K562 (cell line): ENCODE data around the gene MYO9A. TPM values are rescaled to one million over a fixed set of nuclear protein-coding genes. Genes with fewer than 3 reads are reported as not detected.

ENCODE experiments used
- ATAC-seq: fragments of 200-7000 bp; cut with Tn5 transposase; 3 replicates; pipeline ENCODE4 v1.9.1; 2020; ENCODE audit warnings: moderate library complexity
- BruUV-seq: library from RNA; stranded (reverse); fragments of 400-500 nt; replicated peaks from 2 replicates; lab custom pipeline; 2021; lab: Mats Ljungman, UMichigan
- CTCF ChIA-PET: fragments of 300-600 bp; formaldehyde crosslinking; extraction: SDS; loops from one replicate; lab custom pipeline; 2021; ENCODE audit warnings: low intra/inter-chr PET ratio; lab: Yijun Ruan, JAX
- POLR2A ChIA-PET: fragments of 300-600, 350-650 bp; sonication (Branson Sonifier 250); formaldehyde crosslinking; extraction: SDS; loops from one replicate; lab custom pipeline; 2021; ENCODE audit warnings: antibody characterized with exemption, inconsistent platforms; lab: Yijun Ruan, JAX
- DNase-seq, 4 experiments: peaks; one replicate each; pipeline versions ENCODE4 v3.0.0 to v3.0.0-alpha.2; 2011 to 2018; ENCODE audit warnings: low spot score in 3 of 4, mixed read lengths in 3 of 4; ENCODE audit errors: extremely low read depth in 1 of 4
- FAIRE-seq: peaks from 2 replicates; lab custom pipeline; 2011; peaks lifted over from hg19 to GRCh38; lab: Jason Lieb, UNC
- H2AFZ ChIP-seq: 2 replicates; pipeline ENCODE4 v1.6.0; 2011; ENCODE audit warnings: low read depth, low read length, control low read depth, inconsistent platforms
- H3K27ac ChIP-seq: fragments of 200-600 bp; 3 replicates; pipeline ENCODE4 v1.8.0; 2011; ENCODE audit warnings: low read depth, mild to moderate bottlenecking, control low read depth, inconsistent platforms, low read length, moderate library complexity, mixed read lengths; ENCODE audit errors: extremely low read depth
- H3K27me3 ChIP-seq, 2 experiments: fragments of 300-600 bp in 1 of 2; 2 replicates in 1 of 2; 3 replicates in 1 of 2; pipeline versions ENCODE4 v1.6.0 to v1.8.0; 2011; ENCODE audit warnings: inconsistent platforms in 2 of 2, low read length in 2 of 2, mild to moderate bottlenecking in 1 of 2, mixed read lengths in 1 of 2, moderate library complexity in 1 of 2; ENCODE audit not compliant: control insufficient read depth in 2 of 2, insufficient read depth in 2 of 2
- H3K36me3 ChIP-seq: fragments of 300-600 bp; 3 replicates; pipeline ENCODE4 v1.8.0; 2011; ENCODE audit warnings: mild to moderate bottlenecking, low read length, inconsistent platforms; ENCODE audit not compliant: control insufficient read depth, insufficient read depth
- H3K4me1 ChIP-seq, 2 experiments: fragments of 200-600 bp in 1 of 2; replicated peaks in 1 of 2; 2 replicates in 1 of 2; 3 replicates in 1 of 2; pipeline versions ENCODE4 v1.5.1 to v1.8.0; 2011; ENCODE audit warnings: inconsistent platforms in 2 of 2, low read length in 2 of 2, mild to moderate bottlenecking in 1 of 2, mixed read lengths in 1 of 2, moderate library complexity in 1 of 2; ENCODE audit not compliant: control insufficient read depth in 2 of 2, insufficient read depth in 2 of 2
- H3K4me2 ChIP-seq: 2 replicates; pipeline ENCODE4 v1.6.1; 2011; ENCODE audit warnings: low read length, control low read depth, inconsistent platforms, mixed read lengths; ENCODE audit not compliant: insufficient read depth
- H3K4me3 ChIP-seq: fragments of 200-600 bp; sonication (generic), shearing (Covaris generic); 2 replicates; pipeline ENCODE4 v1.5.1; 2016; ENCODE audit warnings: control low read depth, inconsistent platforms
- H3K79me2 ChIP-seq: fragments of 200-600 bp; 3 replicates; pipeline ENCODE4 v1.8.0; 2011; ENCODE audit warnings: low read length, inconsistent platforms; ENCODE audit not compliant: control insufficient read depth, insufficient read depth
- H3K9ac ChIP-seq, 2 experiments: 2 replicates each; pipeline versions ENCODE4 v1.6.0 to v1.6.1; 2011; ENCODE audit warnings: low read depth in 2 of 2, low read length in 2 of 2, control low read depth in 1 of 2, inconsistent platforms in 1 of 2, mild to moderate bottlenecking in 1 of 2, mixed read lengths in 1 of 2; ENCODE audit not compliant: insufficient read depth in 1 of 2
- H3K9me1 ChIP-seq: one replicate; pipeline ENCODE4 v1.6.0; 2011; ENCODE audit warnings: inconsistent platforms, mild to moderate bottlenecking, low read length, moderate library complexity; ENCODE audit not compliant: control insufficient read depth, insufficient read depth
- H3K9me3 ChIP-seq: replicated peaks from 2 replicates; pipeline ENCODE4 v1.5.1; 2011; ENCODE audit warnings: low read depth, low read length, inconsistent platforms; ENCODE audit not compliant: control insufficient read depth, insufficient read depth
- H4K20me1 ChIP-seq: replicated peaks from 2 replicates; pipeline ENCODE4 v1.6.1; 2011; ENCODE audit warnings: low read length, inconsistent platforms, mixed read lengths; ENCODE audit not compliant: control insufficient read depth, insufficient read depth
- DDX20 ChIP-seq: fragments of 450-650 bp; IDR thresholded peaks from 2 replicates; pipeline ENCODE4 v1.6.1; 2016; ENCODE audit warnings: missing genetic modification characterization, low read depth, mild to moderate bottlenecking, missing compliant biosample characterization, moderate library complexity
- ETV1 ChIP-seq: fragments of 450-650 bp; conservative IDR thresholded peaks from 2 replicates; pipeline ENCODE4 v1.6.1; 2016; ENCODE audit warnings: missing genetic modification characterization, control low read depth, low read depth, missing compliant biosample characterization
- MYC ChIP-seq, 2 experiments: fragments of 250-450 bp in 1 of 2; sonication (Bioruptor Pico) in 1 of 2; IDR thresholded peaks; 2 replicates each; pipeline versions ENCODE4 v1.5.1 to v1.6.1; 2012 to 2021; ENCODE audit warnings: low read depth in 2 of 2, borderline replicate concordance in 1 of 2, improper control_type of control experiment in 1 of 2, low read length in 1 of 2, mild to moderate bottlenecking in 1 of 2, moderate library complexity in 1 of 2
- NELFE ChIP-seq: IDR thresholded peaks from 2 replicates; pipeline ENCODE4 v1.6.1; 2011; ENCODE audit warnings: mild to moderate bottlenecking; ENCODE audit not compliant: insufficient read depth, insufficient read length
- SMAD2 ChIP-seq: fragments of 150-350 bp; IDR thresholded peaks from 2 replicates; pipeline ENCODE4 v1.6.1; 2014; ENCODE audit warnings: low read depth, mild to moderate bottlenecking, low read length
- WGBS: fragments of 100-300 bp; shearing (Covaris generic); methylation state at CpG from one replicate; pipeline ENCODE4 v1.1.6; 2016; ENCODE audit warnings: low coverage, mixed read lengths; ENCODE audit not compliant: insufficient coverage; ENCODE audit errors: missing lambda C conversion rate; 5-methylcytosine and 5-hydroxymethylcytosine counted together
- in situ Hi-C: fragments of 300-500 bp; cut with MboI; formaldehyde crosslinking; loops from 4 replicates; pipeline ENCODE4 v1.15.0; 2018; ENCODE audit warnings: inconsistent platforms, mixed read lengths
- intact Hi-C: fragments of 100-400 bp; cut with micrococcal nuclease; formaldehyde crosslinking; loops from 2 replicates; pipeline ENCODE4 v1.14.2; 2022
- polyA plus RNA-seq, 8 experiments: library from polyadenylated mRNA; depleted of rRNA in 4 of 8; stranded (reverse) in 5 of 8; unstranded in 3 of 8; fragments of >200 nt; fragmentation: Nextera tagmentation in 2 of 8; fragmentation: Illumina TruSeq in 1 of 8; extraction: Ambion mirVana in 2 of 8; extraction: Trizol in 1 of 8; gene quantifications; 2 replicates each; pipeline versions ENCODE4 v1.2.1 to v1.2.3, GENCODE V29; 2011 to 2014; ENCODE audit warnings: inconsistent platforms in 1 of 8, missing spikeins in 1 of 8
- total RNA-seq, 7 experiments: library from RNA; depleted of rRNA in 6 of 7; stranded (reverse); fragments of >200 nt in 6 of 7; fragmentation: Illumina TruSeq in 2 of 7; extraction: Trizol in 2 of 7; gene quantifications; 2 replicates each; pipeline versions ENCODE4 v1.2.1 to v1.2.3, GENCODE V29; 2011 to 2021; ENCODE audit warnings: low replicate concordance in 1 of 7
- TF ChIP-seq, protein P1 (sequence below): fragments of 200-800 bp; sonication (Bioruptor generic); IDR thresholded peaks from 2 replicates; pipeline ENCODE4 v1.6.1; 2017; ENCODE audit warnings: missing genetic modification characterization, missing compliant biosample characterization

MYO9A gene
- total and polyA plus RNA-seq, 9 of the 15 experiments (the other 6 are each of a cell fraction or from before 2014, with no cell fraction given), result 1.9 to 15.4 (median 5.8) TPM

- POLR2A ChIA-PET, result no interaction called here
- Histone ChIP-seq H3K27me3 (peaks cover 20 to 28% of the 10 kb centered on the region in 2 experiments), H2AFZ (no peak overlapping the region), H3K9me1 (no peaks in the 10 kb centered on the region), H3K27ac (no peak overlapping the region), H3K4me2 (no peak overlapping the region), H3K9me3 (no peaks in the 10 kb centered on the region), H3K36me3 (no peaks in the 10 kb centered on the region), H3K79me2 (no peaks in the 10 kb centered on the region), H3K4me3 (no peak overlapping the region), H3K4me1 (no peaks in the 10 kb centered on the region), H3K9ac (no peak overlapping the region), H4K20me1 (no peaks in the 10 kb centered on the region)
- in situ Hi-C loops (no loop called here), intact Hi-C loops (no loop called here)
- no TSS peak for BruUV-seq
- ATAC-seq (no peak), FAIRE-seq (no peak), DNase-seq (no peak)
- TF ChIP-seq SMAD2, result no peak
- no peak for TF ChIP-seq NELFE
- TF ChIP-seq, protein P1, sequence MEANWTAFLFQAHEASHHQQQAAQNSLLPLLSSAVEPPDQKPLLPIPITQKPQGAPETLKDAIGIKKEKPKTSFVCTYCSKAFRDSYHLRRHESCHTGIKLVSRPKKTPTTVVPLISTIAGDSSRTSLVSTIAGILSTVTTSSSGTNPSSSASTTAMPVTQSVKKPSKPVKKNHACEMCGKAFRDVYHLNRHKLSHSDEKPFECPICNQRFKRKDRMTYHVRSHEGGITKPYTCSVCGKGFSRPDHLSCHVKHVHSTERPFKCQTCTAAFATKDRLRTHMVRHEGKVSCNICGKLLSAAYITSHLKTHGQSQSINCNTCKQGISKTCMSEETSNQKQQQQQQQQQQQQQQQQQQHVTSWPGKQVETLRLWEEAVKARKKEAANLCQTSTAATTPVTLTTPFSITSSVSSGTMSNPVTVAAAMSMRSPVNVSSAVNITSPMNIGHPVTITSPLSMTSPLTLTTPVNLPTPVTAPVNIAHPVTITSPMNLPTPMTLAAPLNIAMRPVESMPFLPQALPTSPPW (CRISPR knock-in tag), result no peak
- TF ChIP-seq DDX20 (tag), result no peak
- no peak for TF ChIP-seq ETV1 (tag)
- TF ChIP-seq MYC (IDR thresholded peaks at IDR 0.05; ENCODE audit: low read depth, low read length), result no peak
- TF ChIP-seq MYC (CRISPR knock-in tag; IDR thresholded peaks at IDR 0.05; ENCODE audit: borderline replicate concordance, low read depth), result no peak
- CTCF ChIA-PET, result interaction anchor here (0.8 kb wide), 1 partner anchor 10 kb away, joined by 3 read pairs; no protein-coding TSS in a partner anchor
- 2% methylated on average over 9 of the region's 10 CpGs for WGBS
Measured at GRCh38 chr15:71790081-71790480, 327.9 kb downstream of the MYO9A start.
